Activated T-cell treated with anti-CD3 and anti-CD28 coated beads, Interleukin-2, amount 50 U/mL, for 48 hours (primary cell): ENCODE results near the gene MFSD12.
A peak's percentile ranks its signal among the peaks of the same experiment; 100 is the strongest.

Experiments used
- DNase-seq, 2 experiments: peaks; one replicate each; pipeline ENCODE4 v3.0.0-alpha.2; 2020

MFSD12 gene

GRCh38 chr19:3557461-3558248, at the start of gene MFSD12:
MFSD12 (minus strand) TSS chr19:3557586; CDS start chr19:3557403, 183 bp downstream.
- DNase-seq: peak; percentile 95 to 97

GRCh38 chr19:3606690-3607289, 49.4 kb upstream of the MFSD12 start, which contains the start of gene TBXA2R:
TBXA2R (minus strand) TSS chr19:3606875; CDS start chr19:3600634, 6,241 bp downstream.
- DNase-seq: peak; percentile 83 to 84

- DNase-seq: peak; percentile 48 to 49
Measured at GRCh38 chr19:3606174-3606689, 48.8 kb upstream of the MFSD12 start.

GRCh38 chr19:3605770-3606169, 48.4 kb upstream of the MFSD12 start:
- DNase-seq: no peak

GRCh38 chr19:3605361-3605760, 48.0 kb upstream of the MFSD12 start:
- no peak for DNase-seq

GRCh38 chr19:3604987-3605343, 47.6 kb upstream of the MFSD12 start:
- peak; percentile 46 to 53 for DNase-seq

GRCh38 chr19:3604227-3604986, 47.0 kb upstream of the MFSD12 start:
- DNase-seq: no peak

GRCh38 chr19:3603121-3603811, 45.9 kb upstream of the MFSD12 start:
- no peak for DNase-seq

- no peak for DNase-seq
Measured at GRCh38 chr19:3601021-3601420, 43.6 kb upstream of the MFSD12 start.

GRCh38 chr19:3599776-3600187, 42.4 kb upstream of the MFSD12 start:
- no peak for DNase-seq

- DNase-seq: no peak
Measured at GRCh38 chr19:3595521-3596061, 38.2 kb upstream of the MFSD12 start.

- no peak for DNase-seq
Measured at GRCh38 chr19:3593156-3593555, 35.8 kb upstream of the MFSD12 start.

- DNase-seq: no peak
Measured at GRCh38 chr19:3591876-3592613, 34.7 kb upstream of the MFSD12 start.

- DNase-seq: no peak
Measured at GRCh38 chr19:3590991-3591659, 33.7 kb upstream of the MFSD12 start.

- DNase-seq: no peak
Measured at GRCh38 chr19:3589949-3590348, 32.6 kb upstream of the MFSD12 start.

GRCh38 chr19:3589439-3589838, 32.1 kb upstream of the MFSD12 start:
- no peak for DNase-seq

- DNase-seq: no peak
Measured at GRCh38 chr19:3586707-3587346, 29.4 kb upstream of the MFSD12 start.

- DNase-seq: peak; percentile 60 to 61
Measured at GRCh38 chr19:3586127-3586626, 28.8 kb upstream of the MFSD12 start.

- DNase-seq: no peak
Measured at GRCh38 chr19:3585301-3586126, 28.1 kb upstream of the MFSD12 start, which contains the start of gene GIPC3. GIPC3 (plus strand) TSS chr19:3585478; CDS start chr19:3585598, 120 bp downstream.
